Stimulated activated CD4-positive, alpha-beta T cell treated with anti-CD3 and anti-CD28 coated beads, TNF-alpha, amount 100 ng/mL, for 48 hours (primary cell): ENCODE results near the gene KLHL42.
"Not testable (repeated sequence)": the region's sequence is repeated elsewhere in the genome, so short reads cannot be mapped to it uniquely, and the experiment has no call there.

Experiments used
- DNase-seq, 3 donors: peaks; one replicate each; pipeline ENCODE4 v3.0.0-alpha.2; 2020; ENCODE audit warnings: low read depth in 3 of 3

KLHL42 gene

DNA sequence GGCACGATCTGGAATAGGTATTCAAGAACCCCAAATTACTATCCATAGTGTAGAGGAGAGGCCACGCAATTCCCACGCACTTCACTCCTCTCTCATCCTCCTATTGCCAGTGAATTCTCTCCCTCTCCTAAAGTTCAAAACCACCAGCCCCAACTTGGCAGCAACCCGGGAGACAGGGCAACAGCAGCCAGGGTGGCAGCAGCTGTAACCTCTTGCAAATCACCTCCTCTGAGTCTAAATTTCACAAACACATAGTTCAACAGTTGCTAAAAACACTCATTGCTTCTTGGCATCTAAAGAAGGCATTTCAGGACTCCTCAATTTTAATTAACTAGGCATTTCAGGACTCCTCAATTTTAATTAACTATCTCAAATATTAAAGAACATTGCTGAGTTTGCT is 37.7 kb downstream of the KLHL42 start:
- no peak for DNase-seq

DNA sequence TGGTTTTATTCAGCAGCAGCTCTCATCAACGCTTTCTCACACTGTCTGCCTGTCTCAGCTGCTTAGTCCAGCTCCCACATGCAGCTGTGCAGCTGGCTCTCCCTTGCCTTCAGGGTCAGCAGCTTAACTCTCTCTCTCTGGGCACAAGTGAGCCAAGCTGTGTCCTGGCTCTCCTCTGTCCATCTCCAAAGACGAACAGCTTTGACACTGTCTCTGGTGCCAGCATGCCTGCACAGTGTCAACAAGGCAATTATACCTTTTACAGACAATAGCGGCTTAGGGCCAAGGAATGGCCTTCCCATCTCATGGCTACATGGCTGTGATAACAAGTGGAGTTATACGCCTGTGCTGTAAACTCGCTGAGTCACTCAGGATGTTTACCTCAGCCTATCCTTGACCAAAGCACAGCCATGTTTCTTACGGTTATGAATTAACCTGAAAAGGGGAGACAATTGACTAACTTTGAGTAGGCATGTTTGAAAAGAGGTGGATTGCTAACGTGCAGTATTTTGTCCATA is 38.4 kb downstream of the KLHL42 start:
- no peak for DNase-seq

DNA sequence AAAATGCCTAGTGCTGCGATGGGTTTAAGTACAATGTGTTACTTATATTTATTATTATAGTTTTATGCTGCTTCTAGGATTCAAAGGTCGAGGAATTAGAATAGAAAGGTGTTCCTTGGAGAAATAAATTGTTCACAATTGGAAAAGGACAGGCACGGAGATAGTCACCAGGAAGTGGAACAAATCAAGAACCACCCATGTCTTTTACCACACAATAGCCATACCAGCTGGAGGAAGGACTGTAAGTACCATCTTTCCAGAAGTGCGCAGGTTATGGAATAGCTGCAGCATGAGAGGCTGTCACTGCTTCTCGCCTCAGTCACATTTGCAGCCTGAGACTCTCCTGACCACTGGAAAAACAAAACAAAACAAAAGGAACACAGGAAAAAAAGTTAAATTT is 40.5 kb downstream of the KLHL42 start:
- no peak for DNase-seq

DNA sequence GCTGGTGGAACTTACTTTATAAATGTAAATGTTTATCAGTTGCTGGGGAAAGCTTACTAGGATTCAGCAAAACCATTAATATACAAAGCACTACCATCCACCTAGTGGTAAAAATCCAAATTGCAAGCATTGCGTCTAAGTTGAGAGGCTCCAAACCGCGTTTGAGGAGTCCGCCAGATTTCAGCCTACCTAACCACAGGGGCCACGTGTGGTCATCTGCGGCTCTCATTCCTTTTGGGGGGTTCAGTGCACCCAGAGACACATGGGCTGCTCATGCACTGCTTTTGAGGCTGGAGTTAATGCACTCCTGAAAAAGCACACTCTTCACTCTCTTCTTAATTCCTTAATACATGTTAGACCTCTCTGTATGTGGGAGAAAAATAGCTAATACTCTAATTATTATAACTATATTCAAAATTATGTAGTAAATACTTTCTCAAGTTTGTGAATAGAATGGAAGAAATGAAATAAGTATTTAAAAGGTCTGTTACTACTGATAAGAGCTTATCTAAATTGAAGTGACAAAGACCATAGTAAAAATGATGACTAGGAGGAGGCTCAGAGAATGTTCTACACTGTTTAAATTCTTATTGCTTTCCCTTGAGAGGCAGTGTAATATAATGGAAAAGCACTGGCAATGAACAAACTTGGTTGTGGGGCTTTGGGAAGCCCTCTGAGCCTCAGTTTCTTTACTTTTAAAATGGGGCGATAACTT is 41.4 kb downstream of the KLHL42 start:
- DNase-seq, result peak in 1 of 3 donors; percentile 54

DNA sequence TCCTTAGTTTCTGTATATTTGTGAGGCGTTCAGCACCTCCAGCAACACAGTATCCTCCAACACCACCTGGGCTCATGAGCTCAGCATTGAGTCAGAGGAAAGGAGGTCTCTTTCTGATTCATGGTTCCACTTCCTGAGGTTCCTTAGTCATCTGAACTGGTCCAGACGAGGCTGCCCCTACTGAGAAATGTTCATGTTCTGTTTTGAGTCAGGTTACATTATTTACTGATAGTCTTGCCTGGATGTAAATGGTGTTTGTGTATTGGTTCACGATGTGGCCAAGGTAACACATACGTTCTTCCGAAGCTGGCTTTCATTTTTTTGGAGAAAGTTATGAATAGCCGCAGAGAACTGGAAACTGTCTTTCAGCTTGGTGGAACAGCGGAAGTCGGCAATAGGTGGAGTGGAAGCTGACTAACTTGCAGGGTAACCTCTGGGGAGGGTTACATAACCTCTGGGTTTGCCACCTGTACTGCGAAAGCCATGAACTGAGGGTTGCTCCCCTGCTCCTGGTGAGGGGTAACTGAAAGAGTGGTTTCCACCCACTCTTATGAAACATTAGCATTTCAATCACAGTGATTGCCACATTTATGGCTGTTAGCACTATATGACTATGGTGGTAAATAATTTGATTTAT is 42.2 kb downstream of the KLHL42 start:
- DNase-seq, result peak; percentile 44 to 70 (median 58)

DNA sequence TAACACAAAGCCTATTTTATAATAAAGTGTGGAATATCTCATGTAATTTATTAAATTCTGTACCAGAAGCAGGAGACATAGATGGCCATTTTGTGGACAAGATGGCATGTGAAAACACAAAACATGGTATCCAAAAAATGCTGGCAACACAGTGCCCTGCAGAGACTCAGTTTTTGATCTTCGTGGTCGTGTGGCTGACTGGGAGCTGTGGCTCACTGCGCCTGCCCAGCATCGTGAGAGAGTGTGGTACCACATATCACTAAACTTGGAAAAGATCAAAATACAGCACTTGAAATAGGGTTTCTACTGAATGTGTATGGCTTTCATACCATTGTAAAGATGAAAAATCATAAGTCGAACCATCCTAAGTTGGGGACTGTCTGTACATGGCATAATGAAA is 43.0 kb downstream of the KLHL42 start:
- DNase-seq, result no peak

GRCh38 chr12:27824126-27824842 is 44.3 kb downstream of the KLHL42 start:
- no peak for DNase-seq

GRCh38 chr12:27826076-27826475 is 46.0 kb downstream of the KLHL42 start:
- no peak for DNase-seq

GRCh38 chr12:27828196-27828595 is 48.2 kb downstream of the KLHL42 start:
- DNase-seq, result no peak

- no peak for DNase-seq
Observed at GRCh38 chr12:27838543-27839185, 58.6 kb downstream of the KLHL42 start.

DNA sequence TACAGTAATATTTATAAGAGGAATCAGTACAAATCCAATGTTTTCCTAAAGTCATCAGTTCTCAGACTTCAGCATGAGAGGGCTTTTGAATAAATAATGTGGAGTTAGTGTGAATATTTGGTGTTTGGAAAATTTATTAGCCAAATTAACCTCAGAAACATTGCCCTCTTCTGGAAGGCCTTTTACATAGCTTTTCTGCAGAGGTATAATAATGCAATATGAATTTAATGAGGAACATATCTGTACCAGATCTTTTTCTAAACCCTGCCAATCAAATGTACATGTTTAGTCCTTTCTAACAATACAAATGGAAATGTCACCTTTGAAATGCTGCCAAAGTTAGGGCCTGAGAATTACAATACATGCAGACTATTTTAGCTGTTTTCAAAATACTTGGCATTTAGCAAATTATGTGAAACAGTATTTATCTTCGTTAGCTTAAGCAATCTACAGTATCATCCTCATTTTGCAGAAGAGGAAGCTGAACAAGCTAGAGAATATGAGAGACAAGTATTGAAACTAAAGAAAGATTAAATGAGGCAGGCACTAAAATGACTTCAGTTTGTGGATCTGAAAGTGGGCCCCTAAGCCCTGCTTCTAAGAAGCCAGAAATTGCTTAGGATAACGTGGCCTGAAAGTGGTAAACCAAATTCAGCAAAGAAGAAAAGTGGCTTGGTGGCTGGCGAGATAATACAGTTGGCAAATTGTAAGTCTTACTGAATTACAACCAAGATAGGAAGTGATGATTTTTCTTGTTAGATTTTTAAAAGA is 60.4 kb downstream of the KLHL42 start:
- no peak for DNase-seq

- DNase-seq, result no peak
Observed at GRCh38 chr12:27841392-27841882, 61.4 kb downstream of the KLHL42 start.

- no peak for DNase-seq
Observed at GRCh38 chr12:27843714-27844245, 63.7 kb downstream of the KLHL42 start.

- DNase-seq, result no peak
Observed at GRCh38 chr12:27844366-27845090, 64.5 kb downstream of the KLHL42 start.

DNA sequence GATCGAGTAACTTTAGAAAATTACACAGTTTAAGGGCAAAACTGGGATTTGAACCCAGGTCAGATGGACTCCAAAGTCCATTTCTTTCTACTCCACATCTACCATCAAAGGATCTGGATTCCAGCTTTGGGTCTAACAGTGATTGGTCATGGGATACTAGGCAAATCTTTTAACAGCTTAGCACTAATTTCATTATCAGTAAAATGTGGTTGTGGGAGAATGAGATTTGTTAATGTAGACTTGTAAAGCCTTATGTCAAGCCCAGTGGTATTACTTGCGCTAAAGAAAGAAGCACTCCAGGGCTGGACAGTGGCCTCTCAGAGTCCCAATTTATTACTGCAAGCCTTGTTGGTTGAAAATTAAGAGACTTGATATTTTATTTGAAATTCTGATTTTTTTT is 65.2 kb downstream of the KLHL42 start:
- DNase-seq, result no peak

DNA sequence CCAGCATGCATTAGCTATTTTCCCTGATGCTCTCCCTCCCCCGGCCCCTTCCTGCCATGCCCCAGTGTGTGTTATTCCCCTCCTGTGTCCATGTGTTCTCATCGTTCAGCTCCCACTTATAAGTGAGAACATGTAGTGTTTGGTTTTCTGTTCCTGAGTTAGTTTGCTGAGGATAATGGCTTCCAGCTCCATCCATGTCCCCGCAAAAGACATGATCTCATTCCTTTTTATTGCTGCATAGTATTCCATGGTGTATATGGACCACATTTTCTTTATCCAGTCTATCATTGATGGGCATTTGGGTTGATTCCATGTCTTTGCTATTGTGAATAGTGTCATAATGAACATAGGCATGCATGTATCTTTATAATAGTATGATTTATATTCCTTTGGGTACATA is 65.7 kb downstream of the KLHL42 start:
- DNase-seq, result not testable (repeated sequence)

DNA sequence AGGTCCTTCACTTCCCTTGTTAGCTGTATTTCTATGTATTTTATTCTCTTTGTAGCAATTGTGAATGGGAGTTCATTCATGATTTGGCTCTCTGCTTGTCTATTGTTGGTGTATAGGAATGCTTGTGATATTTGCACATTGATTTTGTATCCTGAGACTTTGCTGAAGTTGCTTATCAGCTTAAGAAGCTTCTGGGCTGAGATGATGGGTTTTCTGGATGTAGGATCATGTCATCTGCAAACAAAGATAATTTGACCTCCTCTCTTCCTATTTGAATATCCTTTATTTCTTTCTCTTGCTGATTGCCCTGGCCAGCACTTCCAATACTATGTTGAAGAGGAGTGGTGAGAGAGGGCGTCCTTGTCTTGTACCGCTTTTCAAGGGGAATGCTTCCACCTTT is 67.3 kb downstream of the KLHL42 start:
- not testable (repeated sequence) for DNase-seq

GRCh38 chr12:27851311-27851710 is 71.3 kb downstream of the KLHL42 start:
- DNase-seq, result no peak

DNA sequence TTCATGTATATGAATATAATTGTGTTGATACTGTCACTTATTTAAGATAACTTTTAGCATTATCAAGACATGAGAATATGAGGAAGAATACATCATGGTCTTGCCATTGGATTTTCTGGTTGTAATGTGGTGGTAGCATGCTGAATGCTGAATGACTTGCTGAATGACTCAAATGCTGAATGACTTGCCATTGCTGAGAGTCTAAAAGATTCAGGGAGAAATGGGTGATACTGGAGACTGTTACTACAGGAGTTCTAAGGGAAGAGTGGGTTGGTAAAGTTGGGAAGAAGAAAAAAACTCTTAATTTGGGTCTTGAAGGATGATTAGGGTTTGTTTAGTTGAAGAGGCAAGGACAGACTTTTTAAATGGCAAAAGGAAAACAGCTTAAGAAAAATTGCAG is 72.1 kb downstream of the KLHL42 start:
- no peak for DNase-seq
